Measurements from ENCODE around the gene HTRA1. TPM values are rescaled to one million over a fixed set of nuclear protein-coding genes. Genes with fewer than 3 reads are reported as not detected.

The HTRA1 gene
- total RNA-seq, 1 experiment from 2014 or later, result 0.17 TPM

- DNase-seq (ENCODE audit: low spot score), result no peak
- POLR2A ChIA-PET (ENCODE audit: low non-redundant PET), result no interaction called here
- Histone ChIP-seq H3K4me1 (ENCODE audit: insufficient read depth, low read length, poor library complexity, severe bottlenecking) (no peaks in the 10 kb centered on the region), H3K9me3 (ENCODE audit: low read depth, low read length, poor library complexity, severe bottlenecking) (no peaks in the 10 kb centered on the region), H3K4me3 (ENCODE audit: low read depth, low read length, poor library complexity, severe bottlenecking) (no peak overlapping the region), H3K27ac (ENCODE audit: low read depth, low read length, poor library complexity, severe bottlenecking) (no peak overlapping the region), H3K27me3 (replicated peaks; ENCODE audit: insufficient read depth, low read depth, low read length, poor library complexity) (no peaks in the 10 kb centered on the region), H3K36me3 (ENCODE audit: insufficient read depth, low read length, poor library complexity, severe bottlenecking) (no peaks in the 10 kb centered on the region)
- CTCF ChIA-PET, result no interaction called here
- BruUV-seq (replicated peaks), result no TSS peak
- intact Hi-C loops (cut with micrococcal nuclease; ENCODE audit: unreplicated experiment), result no loop called here
- TF ChIP-seq CTCF (conservative IDR thresholded peaks at IDR 0.05; ENCODE audit: low read depth, low read length), result no peak
- TF ChIP-seq EZH2 (IDR thresholded peaks at IDR 0.05; ENCODE audit: borderline replicate concordance, low read depth, low read length, poor library complexity, severe bottlenecking), result no peak
Measured at GRCh38 chr10:122516734-122517133, 55.4 kb downstream of the HTRA1 start.

GRCh38 chr10:122519144-122519543, 57.8 kb downstream of the HTRA1 start:
- Histone ChIP-seq H3K4me3 (ENCODE audit: low read depth, low read length, poor library complexity, severe bottlenecking) (no peak overlapping the region), H3K9me3 (ENCODE audit: low read depth, low read length, poor library complexity, severe bottlenecking) (no peaks in the 10 kb centered on the region), H3K27me3 (replicated peaks; ENCODE audit: insufficient read depth, low read depth, low read length, poor library complexity) (no peaks in the 10 kb centered on the region), H3K27ac (ENCODE audit: low read depth, low read length, poor library complexity, severe bottlenecking) (no peak overlapping the region), H3K36me3 (ENCODE audit: insufficient read depth, low read length, poor library complexity, severe bottlenecking) (no peaks in the 10 kb centered on the region), H3K4me1 (ENCODE audit: insufficient read depth, low read length, poor library complexity, severe bottlenecking) (no peaks in the 10 kb centered on the region)
- POLR2A ChIA-PET (ENCODE audit: low non-redundant PET), result no interaction called here
- no peak for TF ChIP-seq CTCF (conservative IDR thresholded peaks at IDR 0.05; ENCODE audit: low read depth, low read length)
- no peak for TF ChIP-seq EZH2 (IDR thresholded peaks at IDR 0.05; ENCODE audit: borderline replicate concordance, low read depth, low read length, poor library complexity, severe bottlenecking)
- no peak for DNase-seq (ENCODE audit: low spot score)
- intact Hi-C loops (cut with micrococcal nuclease; ENCODE audit: unreplicated experiment), result no loop called here
- no TSS peak for BruUV-seq (replicated peaks)
- CTCF ChIA-PET, result no interaction called here

- DNase-seq (ENCODE audit: low spot score), result no peak
- H3K27ac ChIP-seq (ENCODE audit: low read depth, low read length, poor library complexity, severe bottlenecking), result no peak overlapping the region
- H3K9me3 ChIP-seq (ENCODE audit: low read depth, low read length, poor library complexity, severe bottlenecking), result no peaks in the 10 kb centered on the region
- H3K4me3 ChIP-seq (ENCODE audit: low read depth, low read length, poor library complexity, severe bottlenecking), result no peak overlapping the region
- H3K4me1 ChIP-seq (ENCODE audit: insufficient read depth, low read length, poor library complexity, severe bottlenecking), result no peaks in the 10 kb centered on the region
- TF ChIP-seq EZH2 (IDR thresholded peaks at IDR 0.05; ENCODE audit: borderline replicate concordance, low read depth, low read length, poor library complexity, severe bottlenecking), result no peak
- TF ChIP-seq CTCF (conservative IDR thresholded peaks at IDR 0.05; ENCODE audit: low read depth, low read length), result no peak
- intact Hi-C loops (cut with micrococcal nuclease; ENCODE audit: unreplicated experiment), result no loop called here
- no TSS peak for BruUV-seq (replicated peaks)
- no peaks in the 10 kb centered on the region for H3K27me3 ChIP-seq (replicated peaks; ENCODE audit: insufficient read depth, low read depth, low read length, poor library complexity)
- POLR2A ChIA-PET (ENCODE audit: low non-redundant PET), result no interaction called here
- CTCF ChIA-PET, result no interaction called here
- H3K36me3 ChIP-seq (ENCODE audit: insufficient read depth, low read length, poor library complexity, severe bottlenecking), result no peaks in the 10 kb centered on the region
Measured at GRCh38 chr10:122519873-122520272, 58.5 kb downstream of the HTRA1 start.
